GM12864 (cell line): ENCODE data around the gene RPL14.
"Not testable (repeated sequence)": the region's sequence is repeated elsewhere in the genome, so short reads cannot be mapped to it uniquely, and the experiment has no call there.

Experiments
- DNase-seq: peaks from one replicate; pipeline ENCODE4 v3.0.0-alpha.2; 2011; ENCODE audit warnings: low read depth
- H3K4me3 ChIP-seq: 2 replicates; pipeline ENCODE4 v1.5.1; 2011; ENCODE audit warnings: mild to moderate bottlenecking, low read depth, low read length, control low read depth
- TF ChIP-seq, protein P1 (sequence below): IDR thresholded peaks from 2 replicates; pipeline ENCODE4 v1.5.1; 2011; ENCODE audit warnings: low read depth, mild to moderate bottlenecking, moderate library complexity, low read length, control low read depth, inconsistent platforms; ENCODE audit errors: missing control alignments

The RPL14 gene

DNA sequence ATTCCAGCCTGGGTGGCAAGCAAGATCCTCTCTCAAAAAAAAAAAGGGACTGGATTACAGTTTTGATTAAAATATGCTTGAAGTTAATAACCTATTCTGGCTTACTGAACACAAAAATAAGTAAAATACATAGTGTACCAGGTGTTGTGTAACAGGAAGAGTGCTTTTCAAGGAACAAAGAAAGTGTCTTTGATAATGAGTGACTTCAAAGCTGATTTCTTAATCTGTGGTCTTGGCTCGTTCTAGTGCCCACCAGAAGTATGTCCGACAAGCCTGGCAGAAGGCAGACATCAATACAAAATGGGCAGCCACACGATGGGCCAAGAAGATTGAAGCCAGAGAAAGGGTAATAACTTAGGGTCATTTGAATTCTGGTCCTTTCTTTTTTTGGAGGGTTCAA, 4.0 kb downstream of the RPL14 start:
- H3K4me3 ChIP-seq: no peak overlapping the region
- TF ChIP-seq, protein P1, sequence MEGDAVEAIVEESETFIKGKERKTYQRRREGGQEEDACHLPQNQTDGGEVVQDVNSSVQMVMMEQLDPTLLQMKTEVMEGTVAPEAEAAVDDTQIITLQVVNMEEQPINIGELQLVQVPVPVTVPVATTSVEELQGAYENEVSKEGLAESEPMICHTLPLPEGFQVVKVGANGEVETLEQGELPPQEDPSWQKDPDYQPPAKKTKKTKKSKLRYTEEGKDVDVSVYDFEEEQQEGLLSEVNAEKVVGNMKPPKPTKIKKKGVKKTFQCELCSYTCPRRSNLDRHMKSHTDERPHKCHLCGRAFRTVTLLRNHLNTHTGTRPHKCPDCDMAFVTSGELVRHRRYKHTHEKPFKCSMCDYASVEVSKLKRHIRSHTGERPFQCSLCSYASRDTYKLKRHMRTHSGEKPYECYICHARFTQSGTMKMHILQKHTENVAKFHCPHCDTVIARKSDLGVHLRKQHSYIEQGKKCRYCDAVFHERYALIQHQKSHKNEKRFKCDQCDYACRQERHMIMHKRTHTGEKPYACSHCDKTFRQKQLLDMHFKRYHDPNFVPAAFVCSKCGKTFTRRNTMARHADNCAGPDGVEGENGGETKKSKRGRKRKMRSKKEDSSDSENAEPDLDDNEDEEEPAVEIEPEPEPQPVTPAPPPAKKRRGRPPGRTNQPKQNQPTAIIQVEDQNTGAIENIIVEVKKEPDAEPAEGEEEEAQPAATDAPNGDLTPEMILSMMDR: no peak
- DNase-seq: no peak

GRCh38 chr3:40462838-40463237, 5.7 kb downstream of the RPL14 start:
- not testable (repeated sequence) for DNase-seq

GRCh38 chr3:40463579-40463978, 6.4 kb downstream of the RPL14 start:
- no peak for DNase-seq
- TF ChIP-seq, protein P1: no peak
- H3K4me3 ChIP-seq: no peak overlapping the region

More at GRCh38 chr3:40462838-40463237, 5.7 kb downstream of the RPL14 start:
- not testable (repeated sequence) for H3K4me3 ChIP-seq

DNA sequence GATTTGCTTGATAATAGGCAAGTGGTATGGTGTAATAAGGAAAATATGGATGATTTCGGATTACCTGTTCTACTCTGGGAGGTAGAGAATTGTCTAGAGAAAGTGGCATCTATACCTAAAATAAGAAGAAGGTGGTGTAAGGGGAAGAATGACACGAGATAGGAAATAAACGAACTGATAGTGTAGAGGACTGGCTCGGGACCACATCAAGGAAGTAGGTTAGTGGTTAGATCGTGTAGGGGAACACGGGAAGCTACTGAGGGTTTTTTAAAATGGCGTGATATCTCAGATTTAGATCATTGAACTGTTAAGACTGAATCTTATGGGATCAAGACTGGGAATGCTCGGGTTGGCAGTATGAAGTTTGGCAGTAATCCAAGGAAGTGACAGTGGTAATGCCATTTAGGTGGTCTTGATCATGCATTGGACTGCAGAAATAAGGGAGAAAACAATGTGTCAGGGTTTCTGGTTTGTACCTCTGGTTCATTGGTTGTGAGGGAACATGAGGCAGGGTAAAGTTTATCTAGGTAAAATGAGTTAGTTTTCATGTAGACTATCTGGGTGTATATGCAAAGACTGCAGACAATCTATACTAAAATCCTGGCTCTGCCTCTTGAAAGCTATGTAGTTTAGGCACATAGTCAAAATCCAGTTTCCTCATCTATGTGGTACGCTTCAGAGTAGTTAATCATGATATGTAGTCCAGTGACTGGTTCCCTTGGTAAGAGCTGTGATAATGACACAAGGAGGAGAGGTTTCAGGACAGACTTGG, 7.4 kb downstream of the RPL14 start:
- TF ChIP-seq, protein P1: no peak
- H3K4me3 ChIP-seq: no peak overlapping the region
- DNase-seq: no peak

GRCh38 chr3:40465111-40465407, 7.9 kb downstream of the RPL14 start:
- no peak for DNase-seq
- no peak overlapping the region for H3K4me3 ChIP-seq
- TF ChIP-seq, protein P1: no peak

DNA sequence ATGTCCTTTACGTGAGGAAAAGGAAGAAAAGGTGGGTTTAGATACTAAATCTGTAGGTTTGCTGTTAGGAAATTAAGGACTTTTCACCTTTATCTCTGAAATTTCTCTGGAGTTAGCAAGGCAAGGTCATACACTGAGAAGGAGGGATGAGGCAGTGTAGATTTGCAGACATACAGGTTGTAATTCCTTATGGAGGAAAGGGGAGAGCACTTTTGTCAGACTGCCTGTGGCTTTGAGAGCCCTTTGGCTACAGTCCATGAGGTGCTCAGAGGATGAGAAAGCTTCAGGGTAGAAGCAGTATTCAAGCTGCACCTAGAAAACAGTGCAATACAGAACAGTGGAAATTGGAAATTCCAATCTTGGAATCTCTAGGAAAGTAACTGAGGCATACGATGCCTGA, 8.3 kb downstream of the RPL14 start:
- no peak overlapping the region for H3K4me3 ChIP-seq
- TF ChIP-seq, protein P1: no peak
- DNase-seq: no peak

- TF ChIP-seq, protein P1: no peak
- no peak for DNase-seq
- no peak overlapping the region for H3K4me3 ChIP-seq
Observed at GRCh38 chr3:40468018-40468417, 10.9 kb downstream of the RPL14 start.
